Left lobe of liver (tissue), 2 donors: ENCODE measurements around the gene LRRC8C. TPM values are rescaled to one million over a fixed set of nuclear protein-coding genes. Genes with fewer than 3 reads are reported as not detected.
"Not testable (repeated sequence)": the region's sequence is repeated elsewhere in the genome, so short reads cannot be mapped to it uniquely, and the experiment has no call there.

Experiments used
- ATAC-seq: fragments of 200-7000 bp; cut with Tn5 transposase; one replicate; pipeline ENCODE4 v1.9.1; 2020; ENCODE audit warnings: mild to moderate bottlenecking, moderate library complexity
- DNase-seq: peaks from one replicate; pipeline ENCODE4 v3.0.0-alpha.2; 2020; ENCODE audit warnings: low spot score
- total RNA-seq: library from RNA; stranded (reverse); gene quantifications from one replicate; pipeline ENCODE4 v1.2.1, GENCODE V29; 2021
- donor health status: DM: no; HTN: no; CAD: no; lungs with moderate emphysema.
- donor health status: DM: no; HTN: yes; CAD: no.

LRRC8C gene
- total RNA-seq, 1 donor from 2014 or later = 0.73 TPM

- ATAC-seq = no peak
- DNase-seq = no peak
These were observed 25.2 kb upstream of the LRRC8C start for GRCh38 chr1:89607586-89608318.

- DNase-seq (no peak), ATAC-seq (no peak)
These were observed 24.5 kb upstream of the LRRC8C start for GRCh38 chr1:89608319-89608983.

GRCh38 chr1:89608984-89609725 lies 23.8 kb upstream of the LRRC8C start:
- no peak for DNase-seq
- no peak for ATAC-seq

- DNase-seq (no peak), ATAC-seq (no peak)
These were observed 23.0 kb upstream of the LRRC8C start for GRCh38 chr1:89609781-89610456.

GRCh38 chr1:89610457-89611011 lies 22.4 kb upstream of the LRRC8C start:
- ATAC-seq = no peak
- no peak for DNase-seq

- DNase-seq (no peak), ATAC-seq (no peak)
These were observed 21.2 kb upstream of the LRRC8C start for GRCh38 chr1:89611721-89612120.

- DNase-seq (no peak), ATAC-seq (no peak)
These were observed 19.0 kb upstream of the LRRC8C start for GRCh38 chr1:89613928-89614327.

- DNase-seq = no peak
These were observed 17.0 kb upstream of the LRRC8C start for GRCh38 chr1:89615676-89616598.

GRCh38 chr1:89616844-89617627 lies 15.9 kb upstream of the LRRC8C start:
- no peak for DNase-seq
- ATAC-seq = no peak

More at GRCh38 chr1:89615676-89616598, 17.0 kb upstream of the LRRC8C start:
- peak; percentile 51 for ATAC-seq

- DNase-seq = no peak
- no peak for ATAC-seq
These were observed 12.3 kb upstream of the LRRC8C start for GRCh38 chr1:89620664-89621063.

- DNase-seq (no peak), ATAC-seq (no peak)
These were observed 10.0 kb upstream of the LRRC8C start for GRCh38 chr1:89622895-89623294.

- no peak for DNase-seq
These were observed 8.6 kb upstream of the LRRC8C start for GRCh38 chr1:89624314-89624713.

GRCh38 chr1:89624715-89625323 lies 8.1 kb upstream of the LRRC8C start:
- DNase-seq (no peak), ATAC-seq (no peak)

More at GRCh38 chr1:89624314-89624713, 8.6 kb upstream of the LRRC8C start:
- no peak for ATAC-seq

- no peak for DNase-seq
- no peak for ATAC-seq
These were observed 5.3 kb upstream of the LRRC8C start for GRCh38 chr1:89627596-89627962.

- DNase-seq = no peak
- ATAC-seq = no peak
These were observed 3.8 kb upstream of the LRRC8C start for GRCh38 chr1:89629146-89629545.

- not testable (repeated sequence) for DNase-seq, ATAC-seq
These were observed 3.3 kb upstream of the LRRC8C start for GRCh38 chr1:89629600-89629999.

- no peak for DNase-seq
- no peak for ATAC-seq
These were observed 2.9 kb upstream of the LRRC8C start for GRCh38 chr1:89630048-89630447.

GRCh38 chr1:89631816-89632656 lies 884 bp upstream of the LRRC8C start:
- ATAC-seq (no peak), DNase-seq (no peak)
